GM19397 (cell line): Measurements from ENCODE around the gene FRMPD1.
A peak's percentile ranks its signal among the peaks of the same experiment; 100 is the strongest.
"Not testable (repeated sequence)": the region's sequence is repeated elsewhere in the genome, so short reads cannot be mapped to it uniquely, and the experiment has no call there.

Experiments
- ATAC-seq: cut with Tn5 transposase; IDR thresholded peaks from one replicate; pipeline ENCODE4 v1.9.1; 2021; ENCODE audit warnings: mild to moderate bottlenecking, moderate library complexity; ENCODE audit not compliant: unreplicated experiment

The FRMPD1 gene, protein sequence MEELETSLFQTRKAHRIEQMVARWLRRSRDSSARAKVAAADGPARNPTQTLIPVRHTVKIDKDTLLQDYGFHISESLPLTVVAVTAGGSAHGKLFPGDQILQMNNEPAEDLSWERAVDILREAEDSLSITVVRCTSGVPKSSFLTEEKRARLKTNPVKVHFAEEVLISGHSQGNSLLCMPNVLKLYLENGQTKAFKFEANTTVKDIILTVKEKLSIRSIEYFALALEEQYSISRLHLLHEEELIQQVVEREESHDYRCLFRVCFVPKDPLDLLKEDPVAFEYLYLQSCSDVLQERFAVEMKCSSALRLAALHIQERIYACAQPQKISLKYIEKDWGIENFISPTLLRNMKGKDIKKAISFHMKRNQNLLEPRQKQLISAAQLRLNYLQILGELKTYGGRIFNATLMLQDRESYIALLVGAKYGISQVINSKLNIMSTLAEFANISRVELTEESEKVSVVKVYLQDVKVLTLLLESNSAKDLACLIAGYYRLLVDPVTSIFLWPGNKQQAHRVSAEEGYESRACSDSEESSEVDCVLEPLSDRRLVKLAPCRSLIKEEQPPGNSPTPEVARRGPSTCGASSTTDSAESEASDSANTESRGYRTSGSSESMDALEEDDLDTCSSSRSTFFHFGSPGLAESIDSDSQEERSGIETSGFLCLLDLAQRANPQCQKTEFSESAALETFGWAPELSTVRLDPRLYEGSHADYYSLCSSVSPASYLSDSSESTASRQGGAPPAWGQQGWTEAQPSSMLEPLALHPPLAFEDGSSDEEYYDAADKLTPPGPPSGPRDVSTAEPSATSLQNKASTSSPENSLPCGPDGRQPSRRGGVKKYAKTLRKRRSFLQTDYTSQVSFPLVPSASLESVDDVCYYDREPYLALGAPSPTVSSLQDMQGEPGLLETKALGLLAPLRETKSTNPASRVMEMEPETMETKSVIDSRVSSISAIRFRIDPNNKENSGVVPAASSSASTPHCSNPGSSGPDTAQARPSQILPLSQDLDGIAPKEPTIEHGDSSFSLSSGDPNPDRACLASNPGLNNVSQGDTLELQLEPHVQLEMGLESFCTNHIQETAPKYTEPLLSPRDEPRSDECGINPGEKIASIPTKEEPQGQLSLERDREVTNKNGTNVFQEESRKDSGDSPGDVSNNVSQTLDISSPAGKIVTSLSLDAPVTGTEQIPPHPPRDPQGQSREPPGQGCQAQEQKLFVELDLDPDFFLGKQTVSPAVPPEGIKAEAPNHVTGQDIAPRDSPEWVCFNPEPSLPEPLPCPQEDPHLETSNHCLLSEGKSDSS (N-terminal part only)

DNA sequence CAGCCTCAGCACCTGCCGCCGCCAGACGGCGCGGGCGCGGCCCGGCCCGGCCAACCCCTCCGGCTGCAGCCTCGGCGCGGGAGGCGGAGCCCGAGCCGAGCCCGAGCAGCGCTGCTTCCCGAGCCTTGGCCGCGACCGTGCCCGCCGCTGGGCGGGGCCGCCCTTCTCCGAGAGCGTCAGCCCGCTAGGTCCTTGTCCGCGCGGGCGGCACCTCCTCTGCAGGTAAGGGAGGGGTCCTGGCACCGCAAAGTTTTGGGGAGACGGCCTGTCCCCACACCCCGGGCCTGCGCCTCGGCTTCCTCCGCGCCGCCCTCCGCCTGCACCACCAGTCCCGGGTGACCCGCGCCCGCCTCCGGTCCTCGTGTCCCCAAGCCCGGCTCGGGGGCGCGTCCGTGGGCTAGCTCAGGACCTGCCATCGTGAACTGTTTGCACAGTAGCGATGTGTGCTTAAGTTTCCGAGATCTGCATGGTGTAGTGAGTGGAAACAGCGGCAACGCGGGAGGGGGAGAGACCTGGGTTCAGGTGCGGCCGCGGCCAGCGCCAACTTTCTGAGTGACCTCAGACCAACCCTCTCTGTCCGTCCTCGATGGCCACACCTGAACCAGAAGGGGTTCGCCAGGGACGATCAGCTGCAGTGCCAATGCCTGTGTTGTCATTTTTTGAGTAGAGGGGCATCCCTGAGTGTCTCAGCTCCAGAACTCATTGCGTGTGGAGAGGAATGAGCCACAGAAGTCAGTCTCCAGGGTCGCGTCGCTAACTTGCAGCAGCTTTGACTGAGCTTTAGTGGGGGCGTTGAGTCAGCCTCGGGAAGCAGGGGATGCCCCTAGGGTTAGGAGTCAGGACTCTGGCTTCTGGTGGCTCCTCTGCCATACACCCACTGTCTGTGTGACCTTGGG is at the start of gene FRMPD1:
FRMPD1 (plus strand) TSS at position 82 of the 896 bp plus-strand sequence. CDS start 41,688 bp downstream, outside the sequence.
- peak; percentile 78 for ATAC-seq

DNA sequence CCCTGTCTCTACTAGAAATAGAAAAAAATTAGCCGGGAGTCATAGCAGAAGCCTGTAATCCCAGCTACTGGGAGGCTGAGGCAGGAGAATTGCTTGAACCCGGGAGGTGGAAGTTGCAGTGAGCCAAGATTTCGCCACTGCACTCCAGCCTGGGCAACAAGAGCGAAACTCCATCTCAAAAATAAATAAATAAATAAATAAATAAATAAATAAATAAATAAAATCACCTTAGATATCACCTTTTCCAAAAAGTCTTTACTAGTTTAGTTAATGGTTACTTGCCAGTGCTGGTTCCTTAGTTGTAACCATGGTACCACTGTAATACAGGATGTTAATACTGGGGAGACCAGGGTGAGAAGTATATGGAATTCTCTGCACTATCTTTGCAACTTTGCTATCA is 48.7 kb upstream of the FRMPD1 start:
- ATAC-seq = not testable (repeated sequence)

DNA sequence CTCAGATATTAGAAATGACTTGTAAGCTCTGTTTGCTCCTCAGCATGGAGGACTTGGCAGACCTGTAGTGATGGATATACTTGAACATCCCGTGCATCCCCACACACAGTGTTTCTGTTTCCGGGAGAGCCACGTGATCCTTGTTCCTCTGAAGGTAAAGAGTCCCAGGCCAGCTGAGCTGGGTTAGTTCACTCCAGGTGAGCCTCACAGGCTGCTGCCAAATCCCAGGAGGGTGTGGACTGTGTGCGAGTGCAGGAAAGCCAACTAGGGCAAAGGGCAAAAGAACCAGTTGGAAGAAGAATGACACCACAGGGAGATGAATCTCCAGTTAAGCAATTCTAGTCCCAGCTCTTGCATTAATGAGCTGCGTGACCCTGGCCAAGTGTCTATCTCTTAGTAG is 47.9 kb upstream of the FRMPD1 start:
- no peak for ATAC-seq

DNA sequence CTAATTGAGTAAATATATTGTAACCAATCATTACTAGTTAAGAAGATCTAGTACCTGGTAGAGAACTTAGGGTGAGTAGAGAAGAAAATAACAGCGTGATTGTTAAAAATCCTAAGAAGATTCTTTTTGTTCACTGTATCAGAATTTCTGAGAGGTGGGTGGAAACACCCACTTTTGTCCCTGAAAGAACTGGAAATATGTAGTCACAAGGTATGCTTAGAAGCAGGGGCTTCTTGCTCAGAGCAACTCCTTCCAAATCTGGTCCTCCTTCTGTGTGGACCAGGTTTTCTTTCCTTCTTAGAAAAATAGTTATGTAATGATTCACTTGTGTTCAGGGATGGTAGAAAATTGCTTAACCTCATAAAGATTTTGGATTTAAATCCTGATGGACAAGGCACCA is 46.5 kb upstream of the FRMPD1 start:
- ATAC-seq = no peak

DNA sequence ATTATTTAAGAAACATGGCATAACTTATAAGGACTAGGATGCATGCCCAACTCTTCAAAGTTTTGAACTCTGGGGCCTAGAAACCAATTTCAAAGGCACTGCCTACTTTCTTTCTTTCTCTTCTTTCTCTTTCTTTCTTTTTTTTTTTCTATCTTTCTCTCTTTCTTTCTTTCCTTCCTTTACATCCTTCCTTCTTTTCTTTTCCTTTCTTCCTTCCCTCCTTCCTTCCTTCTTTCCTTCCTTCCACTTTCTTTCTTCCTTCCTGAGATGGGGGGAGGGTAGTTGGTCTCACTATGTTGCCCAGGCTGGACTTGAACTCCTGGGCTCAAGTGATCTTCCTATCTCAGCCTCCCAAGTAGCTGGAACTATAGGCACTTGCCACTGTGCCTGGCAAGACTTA is 42.5 kb upstream of the FRMPD1 start:
- no peak for ATAC-seq

DNA sequence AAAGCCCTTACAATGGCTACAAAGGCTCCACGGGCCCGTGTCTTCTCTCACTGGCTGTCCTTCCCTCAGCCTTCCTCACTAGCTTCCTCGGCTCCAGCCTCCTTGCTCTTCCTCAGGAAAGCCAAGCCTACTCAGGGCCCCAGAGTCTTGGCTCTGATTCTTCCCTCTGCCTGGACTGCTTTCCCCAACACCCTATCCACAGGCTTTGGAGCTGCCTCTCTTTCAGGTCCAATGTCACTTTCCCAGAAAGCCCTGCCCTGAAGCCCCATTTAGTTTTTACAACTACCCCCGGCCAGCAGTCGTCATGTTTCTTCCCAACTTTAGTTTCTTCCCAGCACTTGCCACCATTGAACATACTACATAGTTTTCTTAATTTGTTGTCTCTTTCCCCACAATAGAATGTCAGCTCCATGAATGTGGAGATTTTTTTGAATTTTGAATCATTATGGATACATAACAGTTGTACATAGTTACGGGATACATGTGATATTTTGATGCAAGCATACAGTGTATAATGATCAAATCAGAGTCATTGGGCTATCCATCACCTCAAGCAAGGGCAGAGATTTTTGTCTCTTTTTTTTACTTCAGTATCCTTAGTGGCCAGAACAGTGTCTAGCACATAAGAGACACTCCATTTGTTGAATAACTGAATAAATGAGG is 40.9 kb upstream of the FRMPD1 start:
- no peak for ATAC-seq

DNA sequence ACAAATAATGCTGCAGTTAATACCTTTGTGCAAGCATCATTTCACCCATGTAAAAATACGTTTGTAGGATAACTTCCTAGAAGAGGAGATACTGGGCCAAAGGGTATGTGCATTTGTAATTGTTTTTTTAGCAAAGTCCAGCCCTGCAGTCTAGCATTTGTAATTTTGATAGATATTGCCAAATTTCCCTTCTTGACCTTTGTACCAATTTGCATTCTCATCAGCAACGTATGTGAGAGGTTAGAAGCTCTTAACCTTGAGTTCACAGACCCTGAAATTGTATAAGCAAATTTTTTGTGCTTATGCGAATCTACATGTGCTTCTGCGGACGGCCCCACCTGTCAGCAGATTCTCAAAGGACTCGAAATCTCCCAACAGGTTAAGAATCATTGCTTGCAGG is 39.7 kb upstream of the FRMPD1 start:
- no peak for ATAC-seq

DNA sequence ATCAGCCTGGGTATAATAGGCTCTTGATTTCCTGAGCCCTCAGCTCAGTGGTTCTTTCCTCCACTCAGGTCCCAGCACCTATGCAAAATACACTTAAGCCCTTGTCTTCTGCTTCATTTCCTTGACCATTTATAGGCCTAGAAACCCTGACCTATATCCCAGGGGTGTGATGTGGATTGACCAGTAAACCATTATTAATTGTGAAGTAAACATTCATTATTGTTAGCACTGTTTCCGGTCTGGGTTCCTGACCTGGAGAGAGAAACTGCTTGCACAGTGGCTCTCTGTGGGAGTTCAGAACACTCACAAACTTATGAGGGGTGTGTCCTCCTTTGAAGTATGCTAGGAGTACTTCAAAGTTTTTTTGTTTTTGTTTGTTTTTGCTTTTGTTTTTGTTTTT is 38.8 kb upstream of the FRMPD1 start:
- no peak for ATAC-seq

DNA sequence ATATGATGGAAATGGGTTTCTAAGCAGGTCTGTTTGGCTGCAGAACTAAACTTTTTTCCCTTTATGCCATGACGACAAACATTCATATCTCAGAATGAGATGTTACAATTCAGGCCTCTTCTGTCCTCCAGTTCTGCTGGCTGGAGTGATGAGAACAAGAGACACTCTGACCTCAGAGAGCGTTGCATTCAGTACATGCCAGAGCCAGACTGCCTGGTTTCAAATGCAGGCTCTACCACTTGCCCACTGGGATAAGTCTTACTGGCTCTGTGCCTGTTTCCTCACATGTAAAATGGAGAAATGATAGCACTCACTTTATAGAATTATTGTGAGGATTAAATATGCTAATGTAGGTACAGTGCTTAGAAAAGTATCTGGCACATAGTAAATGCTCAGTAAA is 33.6 kb upstream of the FRMPD1 start:
- ATAC-seq = no peak

DNA sequence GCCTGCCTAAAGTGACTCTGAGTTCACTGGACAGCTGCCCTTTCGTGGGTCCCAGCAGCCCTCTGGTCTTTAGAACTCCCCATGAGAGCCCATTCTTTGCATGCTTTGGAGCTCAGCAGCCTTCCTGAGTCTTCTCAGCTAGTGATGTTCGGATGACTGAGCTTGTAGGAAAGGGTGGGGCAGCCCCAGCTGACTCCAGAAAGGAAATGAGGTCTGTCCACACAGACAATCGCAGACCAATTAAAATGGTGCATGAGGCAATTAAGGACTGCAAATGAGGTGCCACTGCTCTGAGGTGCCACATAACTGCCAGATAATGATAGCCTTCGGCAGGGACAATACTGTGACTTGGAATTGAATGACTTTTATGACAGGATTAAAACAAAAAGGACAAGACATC is 32.9 kb upstream of the FRMPD1 start:
- no peak for ATAC-seq

DNA sequence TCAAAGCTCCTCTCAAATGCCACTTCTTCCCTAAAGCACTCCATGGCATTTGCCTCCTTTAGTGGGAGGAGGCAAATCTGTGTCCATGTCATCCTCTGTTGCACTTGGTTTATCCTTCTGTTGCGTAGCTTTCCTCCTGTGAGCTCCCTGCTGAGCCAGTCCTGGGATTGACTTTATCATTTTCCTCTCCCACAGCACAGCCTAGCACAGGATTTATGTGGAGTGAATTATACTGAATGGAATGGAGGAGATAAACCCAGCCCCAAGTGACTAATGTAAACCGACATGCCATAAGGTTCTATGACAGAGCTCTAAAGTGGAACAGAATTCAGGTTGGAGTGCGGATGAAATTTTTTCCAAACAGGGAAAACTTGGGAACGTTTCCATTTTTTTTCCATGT is 31.9 kb upstream of the FRMPD1 start:
- ATAC-seq = no peak

DNA sequence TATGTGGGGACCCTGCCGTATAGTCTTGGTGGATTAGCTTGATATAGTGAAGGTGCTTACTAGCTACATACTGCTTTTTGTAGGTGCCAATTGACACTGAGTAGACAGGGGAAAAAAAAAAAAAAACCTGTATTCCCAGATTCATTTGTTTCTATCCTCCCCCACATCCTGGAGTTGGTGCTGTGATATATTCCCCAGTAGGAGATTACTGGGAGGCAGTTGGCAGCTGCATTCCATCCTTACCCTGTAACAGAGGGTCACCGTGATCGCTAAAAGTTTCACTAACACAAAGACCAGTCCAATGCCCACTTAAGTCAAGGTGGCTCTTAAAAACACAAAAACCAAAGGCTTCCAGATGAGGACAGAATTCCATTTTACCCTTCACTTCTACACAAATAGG is 30.9 kb upstream of the FRMPD1 start:
- ATAC-seq = no peak

DNA sequence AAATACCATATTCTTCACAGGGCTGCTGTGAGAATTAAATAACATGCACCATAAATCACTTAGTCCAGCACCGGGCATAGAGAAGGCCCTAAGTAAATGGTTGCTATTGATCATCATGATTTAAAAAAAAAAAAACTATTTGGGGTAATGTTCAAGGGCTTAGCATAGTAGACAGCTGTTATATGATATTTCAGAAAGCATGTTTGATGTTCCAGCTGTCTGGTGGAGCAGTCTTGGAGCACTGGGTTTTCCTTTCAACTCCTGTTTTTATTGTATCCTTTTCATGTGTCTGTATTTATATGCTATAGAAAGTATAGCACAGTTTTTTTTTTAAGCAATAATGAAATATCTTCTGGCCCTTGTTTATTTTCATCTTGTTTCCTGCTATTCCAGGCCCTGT is 30.4 kb upstream of the FRMPD1 start:
- no peak for ATAC-seq

DNA sequence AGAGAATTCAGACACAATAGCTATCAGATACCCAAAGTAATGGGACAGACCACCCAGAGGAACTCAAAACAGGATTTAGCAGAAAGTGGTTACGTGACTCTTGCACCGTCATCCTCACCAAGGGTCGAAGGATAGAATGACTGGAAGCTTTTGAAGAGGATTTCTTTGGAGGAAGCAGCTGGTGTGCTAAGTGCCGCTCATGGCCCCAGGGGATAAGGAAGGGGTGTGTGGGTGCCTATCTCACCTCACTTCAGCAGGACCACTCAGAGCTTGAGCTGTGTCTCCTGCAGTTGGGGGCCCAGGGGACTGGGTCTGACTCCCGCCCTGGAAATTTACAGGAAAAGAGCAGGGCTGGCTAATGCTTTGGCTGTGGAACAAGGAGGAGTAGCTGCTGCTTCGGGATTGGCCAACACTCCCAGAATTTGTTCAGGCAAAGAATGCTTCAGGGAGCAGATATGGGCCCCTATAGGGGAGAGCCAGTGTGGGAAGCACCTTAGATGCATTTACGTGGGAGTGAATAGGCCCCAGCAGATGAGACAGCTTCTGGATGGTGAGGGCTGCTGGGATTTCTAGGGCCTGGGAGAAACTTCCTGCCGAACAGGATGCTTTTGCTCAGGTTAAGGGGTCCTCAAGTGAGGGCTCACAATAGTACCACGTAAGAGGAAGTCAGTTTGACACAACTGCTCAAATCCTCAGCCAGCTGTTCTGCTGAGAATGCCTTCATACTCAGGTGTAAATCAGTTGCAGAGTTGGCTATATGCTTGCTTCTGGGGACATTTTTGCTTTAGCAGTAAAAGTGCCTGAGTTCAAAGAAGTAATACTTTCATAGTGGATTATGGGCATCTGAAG is 29.3 kb upstream of the FRMPD1 start:
- ATAC-seq = no peak

DNA sequence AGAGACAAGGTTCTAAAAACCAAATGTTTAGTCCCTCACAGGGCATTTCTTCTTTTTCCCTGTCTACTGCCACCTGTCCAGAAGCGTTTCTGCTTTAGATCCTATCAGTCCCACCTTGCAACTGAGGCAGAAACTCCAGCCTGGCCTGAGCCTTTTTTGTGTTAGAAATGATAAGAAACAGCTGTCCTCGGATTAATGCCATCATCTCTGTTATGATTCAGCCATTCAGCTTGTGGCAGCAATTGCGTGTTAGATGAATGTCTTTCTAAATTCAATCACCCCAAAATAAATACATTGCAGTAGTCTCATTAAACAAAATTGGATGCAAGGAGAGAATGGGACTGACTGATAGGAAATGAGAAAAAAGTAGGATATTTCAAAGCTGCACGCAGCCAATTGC is 28.3 kb upstream of the FRMPD1 start:
- ATAC-seq = no peak

DNA sequence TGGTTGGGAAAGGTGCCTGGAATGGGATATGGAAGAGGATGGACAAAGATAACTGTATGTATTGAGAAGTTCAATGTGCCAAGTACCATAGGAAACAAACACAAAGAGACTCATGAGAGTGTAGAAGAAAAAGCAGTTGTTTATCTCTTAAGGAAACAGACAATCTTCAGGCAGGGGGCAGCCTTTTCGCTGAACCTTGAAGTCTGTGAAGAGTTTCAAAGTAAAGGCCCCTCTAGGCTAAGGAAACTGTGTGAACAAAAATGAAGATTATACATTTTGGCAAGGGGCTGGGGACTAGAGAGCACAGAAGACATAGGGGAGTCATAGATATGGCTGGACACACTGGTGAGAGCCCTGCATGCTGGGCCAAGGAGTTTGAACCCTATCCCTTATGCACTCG is 27.5 kb upstream of the FRMPD1 start:
- no peak for ATAC-seq

DNA sequence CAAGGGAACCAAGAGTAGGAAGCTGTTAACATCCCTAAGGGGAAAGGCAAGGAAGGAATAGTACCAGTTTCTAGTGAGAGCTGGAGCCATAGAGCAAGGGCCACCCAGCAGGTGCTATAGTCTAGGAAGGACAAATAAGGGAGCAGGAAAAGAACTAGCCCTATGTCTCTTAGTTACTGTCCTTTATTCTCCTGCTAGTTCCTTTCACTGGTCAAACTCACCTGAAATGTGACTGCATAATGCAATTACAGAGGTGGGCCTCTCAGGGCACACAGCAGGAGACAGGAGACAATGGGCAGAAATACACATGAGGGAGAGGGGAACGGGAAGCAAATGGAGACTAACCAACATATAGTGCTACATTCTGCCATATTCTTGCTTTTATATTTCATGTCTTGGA is 26.7 kb upstream of the FRMPD1 start:
- ATAC-seq = no peak

DNA sequence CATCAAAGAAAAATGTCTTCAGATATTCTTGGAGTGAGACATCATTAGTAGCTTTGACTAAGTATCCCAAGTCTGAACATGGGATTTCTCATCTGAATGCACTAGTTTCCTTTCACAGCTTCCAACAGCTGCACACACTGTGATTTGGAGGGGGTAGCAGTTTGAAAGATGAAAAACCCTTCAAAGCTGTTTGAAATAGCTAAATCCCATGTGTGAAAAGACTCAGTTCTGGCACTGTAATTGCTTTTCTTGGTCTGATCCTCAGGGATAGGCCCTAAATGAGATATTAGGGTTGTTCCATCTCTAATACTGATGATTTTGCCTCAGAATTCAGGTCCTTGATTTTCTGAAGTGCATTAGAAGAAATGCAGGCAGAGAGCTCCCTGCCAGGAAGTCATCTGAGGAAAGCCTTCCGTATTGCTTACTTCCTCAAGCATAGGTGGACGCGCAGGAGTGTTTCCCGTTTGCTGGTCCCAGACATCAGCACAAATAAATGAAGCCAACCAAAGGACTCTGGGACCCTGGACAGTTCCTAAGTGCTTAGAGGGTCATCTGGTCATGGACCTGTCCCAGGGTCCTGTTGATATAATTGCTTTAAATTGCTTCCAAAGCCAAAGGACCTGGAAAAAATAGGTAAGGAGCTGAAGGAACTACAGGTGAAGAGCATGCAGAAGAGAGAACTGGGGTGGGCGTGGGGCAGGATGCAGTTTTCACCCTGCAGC is 25.6 kb upstream of the FRMPD1 start:
- no peak for ATAC-seq
